ENCODE data around the gene PRDM16. TPM values are rescaled to one million over a fixed set of nuclear protein-coding genes. Genes with fewer than 3 reads are reported as not detected.

PRDM16 gene
- polyA plus RNA-seq, 1 donor from 2014 or later: not detected

DNA sequence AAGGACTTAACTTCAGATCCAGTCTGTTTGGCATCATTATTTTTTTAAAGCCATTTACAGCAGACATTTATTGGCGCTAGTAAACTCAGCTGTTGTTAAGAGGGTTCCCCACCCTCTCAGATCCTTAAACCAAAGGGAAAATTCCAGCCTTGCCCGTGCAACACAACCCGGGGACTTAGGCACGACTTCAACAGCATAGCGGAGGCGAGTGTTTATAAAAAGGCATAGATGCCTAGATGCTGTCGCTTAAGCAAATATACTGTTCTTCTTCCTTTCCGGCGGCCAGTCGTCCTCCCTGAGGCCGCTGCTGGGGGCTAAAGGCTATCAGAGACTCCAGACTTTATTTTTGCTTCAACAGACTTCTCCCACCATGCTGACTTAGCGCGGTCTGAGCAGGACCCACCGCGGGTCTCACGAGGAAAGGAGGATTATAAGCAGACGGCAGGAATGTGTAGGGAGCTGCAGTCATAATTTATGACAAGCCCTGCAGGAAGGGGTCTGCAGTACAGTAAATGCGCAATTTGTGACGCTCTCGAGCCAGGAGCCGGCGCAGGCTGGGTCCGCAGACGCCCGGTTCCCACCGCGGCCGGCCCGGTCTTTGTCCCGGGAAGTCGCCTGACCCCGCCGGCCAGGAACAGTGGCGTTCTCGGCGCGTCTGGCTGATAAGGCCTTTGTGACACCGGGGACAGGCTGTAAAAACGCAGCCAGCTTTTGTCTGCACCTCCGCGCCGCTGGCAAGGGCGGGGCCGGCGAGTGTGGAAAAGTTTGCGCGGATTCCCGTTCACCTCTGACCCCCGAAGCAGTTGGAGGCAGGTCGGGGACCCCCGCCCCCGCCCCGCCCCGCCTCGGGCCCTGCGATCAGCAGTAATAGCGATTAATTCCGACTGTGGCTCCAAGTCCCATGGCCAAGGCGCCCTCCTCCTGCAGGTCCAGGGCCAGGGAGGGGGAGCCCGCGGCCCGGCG, 324.3 kb downstream of the PRDM16 start:
- Mint-ChIP-seq H3K36me3 (no peaks in the 10 kb centered on the region), H3K9me3 (no peaks in the 10 kb centered on the region), H3K27ac (no peak overlapping the region), H3K27me3 (peaks cover 19% of the 10 kb centered on the region), H3K4me1 (peaks cover 0 to 2% (median 0%) of the 10 kb centered on the region in 3 donors), H3K4me3 (peak overlapping the region in 1 of 4 donors; percentile 66)

DNA sequence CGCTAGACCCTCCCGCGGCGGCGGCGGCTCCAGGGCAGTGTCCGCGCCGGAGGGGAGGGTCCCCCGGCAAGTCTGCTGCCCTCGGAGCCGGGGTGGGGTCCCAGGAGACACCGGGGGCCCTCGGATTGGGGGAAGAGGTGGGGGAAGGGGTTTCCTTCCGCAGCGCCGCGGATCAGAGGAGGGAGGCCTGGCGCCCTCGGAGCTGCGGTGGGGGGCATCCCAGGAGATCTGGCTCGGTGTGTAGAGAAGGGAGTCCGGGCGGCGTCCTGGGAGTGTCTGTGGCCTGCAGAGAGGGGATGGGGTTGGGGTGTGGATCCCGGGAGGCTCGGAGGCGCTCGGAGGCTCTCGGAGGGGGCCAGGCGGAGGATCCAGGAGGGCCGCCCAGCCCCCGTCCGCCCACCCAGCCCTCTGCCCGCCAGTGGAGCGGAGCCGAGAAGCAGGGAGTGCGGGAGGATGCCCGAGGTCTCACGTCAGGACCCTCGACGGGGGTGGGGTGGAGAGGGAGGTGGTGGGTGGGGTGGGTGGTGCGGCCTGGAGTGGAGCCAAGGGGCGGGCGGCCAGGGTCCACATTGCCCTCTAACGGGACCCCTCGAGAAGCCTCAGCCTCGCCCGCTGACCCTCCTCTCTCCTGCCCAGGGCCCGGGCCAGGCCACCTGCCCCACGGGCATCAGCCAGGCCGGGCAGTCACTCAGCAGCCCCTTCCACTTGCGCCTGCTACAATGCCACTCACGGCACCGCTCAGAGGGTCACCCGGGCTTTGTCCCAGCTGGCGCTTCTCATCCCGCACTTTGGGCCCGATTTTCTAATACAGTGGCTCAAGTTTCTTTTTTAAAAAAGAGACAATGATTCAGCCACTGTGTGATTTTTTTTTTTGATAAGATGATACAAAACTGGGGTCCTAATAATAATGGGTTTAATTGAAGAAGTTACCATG, 325.3 kb downstream of the PRDM16 start:
- peaks cover 0 to 2% (median 0%) of the 10 kb centered on the region in 3 donors for H3K4me1 Mint-ChIP-seq
- no peaks in the 10 kb centered on the region for H3K36me3 Mint-ChIP-seq
- no peak overlapping the region for H3K27ac Mint-ChIP-seq
- H3K4me3 Mint-ChIP-seq: no peak overlapping the region
- H3K9me3 Mint-ChIP-seq: no peaks in the 10 kb centered on the region
- peaks cover 19% of the 10 kb centered on the region for H3K27me3 Mint-ChIP-seq

DNA sequence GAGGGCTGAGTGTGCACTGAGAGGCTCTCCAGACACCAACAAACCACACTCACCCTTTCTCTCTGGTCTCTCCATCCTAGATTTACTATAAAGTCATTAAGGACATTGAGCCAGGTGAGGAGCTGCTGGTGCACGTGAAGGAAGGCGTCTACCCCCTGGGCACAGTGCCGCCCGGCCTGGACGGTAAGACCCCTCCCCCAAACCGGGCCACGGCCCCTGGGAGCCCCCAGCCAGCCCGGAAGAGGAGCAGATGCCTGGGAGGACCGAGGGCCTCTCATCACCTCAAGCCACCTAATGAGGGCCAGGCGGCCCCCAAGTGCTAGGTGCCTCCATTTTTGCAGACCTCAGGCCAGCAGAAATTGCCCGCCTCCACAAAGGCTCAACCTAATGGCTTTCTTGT, 327.4 kb downstream of the PRDM16 start:
- no peak overlapping the region for H3K4me3 Mint-ChIP-seq
- H3K4me1 Mint-ChIP-seq: peaks cover 0 to 2% (median 0%) of the 10 kb centered on the region in 3 donors
- H3K36me3 Mint-ChIP-seq: no peaks in the 10 kb centered on the region
- no peak overlapping the region for H3K27ac Mint-ChIP-seq
- peaks cover 17% of the 10 kb centered on the region for H3K27me3 Mint-ChIP-seq
- no peaks in the 10 kb centered on the region for H3K9me3 Mint-ChIP-seq

DNA sequence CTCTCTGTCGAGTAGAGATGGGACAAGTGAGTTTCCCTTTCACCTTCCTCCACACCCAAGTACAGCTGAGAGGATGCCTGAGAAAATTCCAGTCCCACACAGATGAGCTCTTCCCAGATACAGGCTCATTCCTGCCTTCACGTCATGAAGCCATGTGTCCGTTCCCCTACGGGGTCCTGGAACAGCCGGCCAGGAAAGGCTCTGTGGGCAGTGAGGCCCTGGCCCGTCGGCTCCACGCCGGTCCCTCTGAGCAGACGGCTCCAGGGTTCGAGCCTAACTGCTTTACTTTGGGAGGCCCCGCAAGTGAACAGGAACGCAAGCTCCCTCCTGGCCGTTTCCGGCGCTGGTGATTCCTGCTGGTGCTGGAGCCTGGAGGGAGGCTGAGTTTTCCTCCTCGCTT, 328.3 kb downstream of the PRDM16 start:
- Mint-ChIP-seq H3K9me3 (no peaks in the 10 kb centered on the region), H3K27me3 (peaks cover 16% of the 10 kb centered on the region), H3K27ac (no peak overlapping the region), H3K36me3 (no peaks in the 10 kb centered on the region), H3K4me3 (no peak overlapping the region), H3K4me1 (peaks cover 0 to 2% (median 0%) of the 10 kb centered on the region in 3 donors)

DNA sequence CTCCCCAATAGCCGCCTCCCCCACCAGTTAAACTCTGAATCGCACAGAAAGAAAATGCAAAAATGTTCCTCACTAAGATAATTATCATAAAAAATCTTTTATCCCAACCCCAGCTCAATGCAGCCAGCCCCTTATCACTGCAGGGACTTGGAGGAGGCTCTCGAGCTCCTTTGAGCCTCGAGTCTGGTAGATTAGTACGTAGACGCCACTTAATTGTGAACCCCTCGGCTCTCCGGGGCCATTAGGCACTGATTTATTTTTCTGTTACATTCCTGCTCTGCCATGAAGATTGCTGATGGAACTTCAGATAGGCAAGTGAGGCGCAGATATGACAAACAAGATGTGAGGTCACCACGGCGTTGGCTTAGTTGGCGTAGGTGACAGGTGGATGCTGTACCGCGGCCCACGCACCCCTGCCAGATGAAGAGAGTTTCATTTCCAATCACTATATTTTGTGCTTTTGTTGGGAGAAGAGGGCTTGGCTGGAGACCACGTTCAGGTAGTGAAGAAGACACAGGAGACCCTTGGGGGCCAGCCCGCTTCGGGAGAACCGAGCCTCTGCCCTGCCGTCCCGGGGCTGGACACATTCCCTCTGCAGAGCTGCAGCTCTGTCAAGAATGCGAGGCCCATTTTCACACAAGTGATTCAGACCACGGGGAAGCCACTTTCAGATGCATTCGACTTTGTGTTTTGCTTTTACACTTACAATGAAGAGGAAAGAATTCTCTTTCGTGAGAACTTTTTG, 329.6 kb downstream of the PRDM16 start:
- Mint-ChIP-seq H3K9me3 (no peaks in the 10 kb centered on the region), H3K27me3 (peaks cover 5% of the 10 kb centered on the region), H3K4me1 (peaks cover 0 to 2% (median 0%) of the 10 kb centered on the region in 3 donors), H3K4me3 (no peak overlapping the region), H3K27ac (no peak overlapping the region), H3K36me3 (no peaks in the 10 kb centered on the region)

DNA sequence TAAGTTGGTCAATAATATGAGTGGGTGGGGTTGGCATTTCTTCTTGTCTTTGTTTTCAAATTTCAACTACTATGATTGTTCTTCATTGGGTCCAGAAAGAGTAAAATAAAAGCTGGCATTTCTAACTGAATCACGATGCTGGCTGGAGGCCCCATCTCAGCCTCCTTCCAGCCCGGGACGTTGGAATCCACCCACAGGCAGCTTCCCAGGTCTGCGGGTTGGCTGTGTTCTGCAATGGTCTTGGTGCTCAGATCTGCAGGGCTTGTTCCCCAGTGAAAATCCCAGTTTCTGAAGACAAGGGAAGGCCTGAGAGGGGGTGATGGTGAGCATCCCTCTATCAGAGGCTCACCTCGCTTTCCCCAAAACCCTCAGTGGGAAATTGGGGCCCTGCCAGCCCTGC, 330.7 kb downstream of the PRDM16 start:
- H3K36me3 Mint-ChIP-seq: no peaks in the 10 kb centered on the region
- H3K27me3 Mint-ChIP-seq: peaks cover 3% of the 10 kb centered on the region
- H3K4me1 Mint-ChIP-seq: peaks cover 0 to 1% (median 0%) of the 10 kb centered on the region in 3 donors
- no peak overlapping the region for H3K27ac Mint-ChIP-seq
- no peak overlapping the region for H3K4me3 Mint-ChIP-seq
- H3K9me3 Mint-ChIP-seq: no peaks in the 10 kb centered on the region

DNA sequence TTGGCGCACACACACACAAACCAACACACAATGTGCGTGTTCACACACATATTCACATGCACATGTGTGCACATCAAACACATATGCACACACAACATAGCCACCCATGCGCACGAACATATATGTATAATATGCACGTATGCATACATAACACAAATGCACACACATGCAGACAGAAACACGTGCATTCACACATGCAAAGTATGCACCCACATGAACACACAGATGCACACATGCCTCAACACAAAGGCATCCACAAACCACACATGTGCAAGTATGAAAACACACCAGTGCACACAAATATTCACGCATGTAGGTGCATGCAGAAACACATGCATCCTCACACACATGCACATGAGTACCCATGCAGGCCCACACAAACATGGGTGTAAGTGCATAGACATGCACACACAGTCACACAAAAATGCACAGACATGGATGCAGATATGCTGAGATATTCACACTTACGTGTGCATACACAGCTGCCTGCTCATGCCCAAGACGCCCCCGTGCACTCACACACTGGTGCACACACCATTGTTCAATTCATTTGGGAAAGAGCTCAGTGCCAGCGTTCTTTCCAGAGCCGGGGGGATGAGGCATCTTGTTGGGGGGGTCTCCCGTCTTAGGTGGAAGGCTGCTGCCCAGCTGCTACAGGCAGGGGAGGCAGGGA, 332.7 kb downstream of the PRDM16 start:
- Mint-ChIP-seq H3K4me3 (no peak overlapping the region), H3K36me3 (no peaks in the 10 kb centered on the region)

DNA sequence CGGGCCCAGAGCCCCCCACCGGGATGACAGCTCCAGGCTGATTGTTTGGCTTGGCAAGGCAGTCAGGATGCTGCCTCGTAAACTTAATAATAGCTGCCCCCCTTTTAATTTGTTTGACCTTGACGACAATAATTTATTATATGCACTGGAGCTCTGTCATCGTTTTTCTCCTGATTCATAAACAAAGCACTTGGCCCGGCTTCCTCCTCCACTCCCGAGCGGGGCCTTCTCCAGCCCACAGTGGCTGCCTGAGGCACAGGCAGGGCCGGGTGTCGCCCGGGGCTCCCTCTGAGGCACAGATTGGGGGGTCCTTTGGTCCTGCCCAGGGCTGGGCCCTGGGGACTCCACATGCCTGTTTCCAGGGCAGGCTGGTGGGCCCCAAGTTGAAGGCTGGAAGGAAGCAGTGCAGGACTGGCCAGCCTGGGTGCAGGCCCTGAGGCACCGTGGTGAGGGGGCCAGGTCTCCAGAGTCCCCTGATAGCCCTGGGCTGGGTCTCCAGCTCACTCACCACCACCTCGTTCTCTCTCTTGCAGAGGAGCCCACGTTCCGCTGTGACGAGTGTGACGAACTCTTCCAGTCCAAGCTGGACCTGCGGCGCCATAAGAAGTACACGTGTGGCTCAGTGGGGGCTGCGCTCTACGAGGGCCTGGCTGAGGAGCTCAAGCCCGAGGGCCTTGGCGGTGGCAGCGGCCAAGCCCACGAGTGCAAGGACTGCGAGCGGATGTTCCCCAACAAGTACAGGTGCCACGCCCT, 333.4 kb downstream of the PRDM16 start:
- no peaks in the 10 kb centered on the region for H3K27me3 Mint-ChIP-seq
- no peaks in the 10 kb centered on the region for H3K9me3 Mint-ChIP-seq
- H3K4me3 Mint-ChIP-seq: no peak overlapping the region

More for the DNA sequence above, 332.7 kb downstream of the PRDM16 start:
- Mint-ChIP-seq H3K9me3 (no peaks in the 10 kb centered on the region), H3K27ac (no peak overlapping the region), H3K27me3 (no peaks in the 10 kb centered on the region), H3K4me1 (no peaks in the 10 kb centered on the region)

DNA sequence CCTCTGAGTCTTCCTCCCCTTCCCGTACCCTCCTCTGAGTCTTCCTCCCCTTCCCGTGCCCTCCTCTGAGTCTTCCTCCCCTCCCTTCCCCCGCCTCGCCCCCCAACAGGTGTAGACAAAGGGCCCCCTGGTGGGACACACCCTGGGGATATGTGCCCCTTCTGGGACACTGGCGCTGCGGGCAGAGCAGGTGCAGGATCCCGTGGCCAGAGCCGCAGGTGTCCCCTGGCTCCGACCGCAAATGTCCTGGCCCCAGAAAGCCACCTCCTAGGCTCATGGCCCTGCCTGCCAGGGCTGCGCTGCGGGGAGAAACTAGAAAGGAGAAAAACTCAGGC, 334.0 kb downstream of the PRDM16 start:
- no peaks in the 10 kb centered on the region for H3K36me3 Mint-ChIP-seq
- no peaks in the 10 kb centered on the region for H3K9me3 Mint-ChIP-seq
- no peaks in the 10 kb centered on the region for H3K4me1 Mint-ChIP-seq
- H3K4me3 Mint-ChIP-seq: no peak overlapping the region
- no peak overlapping the region for H3K27ac Mint-ChIP-seq
- no peaks in the 10 kb centered on the region for H3K27me3 Mint-ChIP-seq

More for the DNA sequence above, 333.4 kb downstream of the PRDM16 start:
- H3K27ac Mint-ChIP-seq: no peak overlapping the region
- H3K36me3 Mint-ChIP-seq: no peaks in the 10 kb centered on the region
- H3K4me1 Mint-ChIP-seq: no peaks in the 10 kb centered on the region

DNA sequence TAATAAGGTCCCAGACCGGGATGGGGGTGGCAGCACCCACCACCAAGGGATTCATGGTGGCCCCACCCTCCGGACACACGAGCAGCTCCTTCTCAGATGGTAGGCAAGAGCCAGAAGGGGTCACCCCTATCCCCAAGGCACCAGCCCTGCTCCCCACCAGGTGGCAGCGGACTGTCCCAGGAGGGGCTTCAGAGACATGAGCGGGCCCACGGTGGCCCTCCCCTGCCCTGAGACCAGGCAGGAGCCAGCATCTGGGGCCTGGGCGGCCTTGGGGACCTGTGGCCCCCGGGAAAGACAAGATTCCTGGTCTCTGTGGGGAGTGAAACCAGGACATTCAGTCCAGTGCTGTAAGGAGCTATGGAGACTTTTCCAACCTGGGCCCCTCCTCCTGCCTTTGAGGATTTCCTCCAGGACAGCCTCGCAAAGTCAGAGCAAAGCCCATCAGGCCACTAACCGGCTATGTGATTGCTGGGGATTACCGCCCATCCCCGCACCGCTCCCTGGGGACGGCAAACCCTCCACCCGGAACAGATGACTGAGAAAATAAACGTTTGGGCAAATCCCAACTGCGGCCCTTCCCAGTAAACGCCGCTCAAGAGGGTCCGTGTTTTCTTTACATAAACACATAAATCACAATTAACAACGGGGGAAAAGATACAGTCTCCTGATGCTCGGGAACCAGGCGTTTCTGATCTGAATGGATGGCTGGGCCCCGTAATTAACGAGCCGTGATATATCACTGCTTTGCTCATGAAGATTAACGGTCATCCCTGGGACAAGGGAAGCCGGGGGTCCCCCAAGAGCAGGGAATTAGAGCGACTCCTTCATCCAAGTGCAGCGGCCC, 334.6 kb downstream of the PRDM16 start:
- Mint-ChIP-seq H3K4me1 (no peaks in the 10 kb centered on the region), H3K36me3 (no peaks in the 10 kb centered on the region), H3K4me3 (no peak overlapping the region), H3K9me3 (no peaks in the 10 kb centered on the region), H3K27me3 (no peaks in the 10 kb centered on the region), H3K27ac (no peak overlapping the region)

DNA sequence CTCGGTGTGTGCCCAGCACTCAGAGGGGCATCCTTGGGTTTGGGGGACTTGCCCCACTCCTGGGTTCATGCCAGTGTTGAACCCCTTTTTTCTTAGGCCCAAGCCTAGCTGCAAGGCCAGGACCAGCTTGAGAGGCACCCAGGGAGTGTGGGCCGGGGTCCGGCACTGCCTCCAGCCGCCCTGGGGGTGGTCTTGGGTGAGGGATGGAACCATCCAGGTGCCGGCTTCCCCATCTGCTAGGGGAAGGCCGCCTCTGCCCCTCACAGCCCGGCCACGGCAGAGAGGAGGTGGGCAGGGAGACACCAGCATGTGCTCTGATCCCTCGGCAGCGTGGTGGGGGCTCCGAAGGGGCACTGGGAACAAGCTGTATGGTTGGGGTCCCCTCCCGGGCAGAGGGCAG, 335.3 kb downstream of the PRDM16 start:
- no peaks in the 10 kb centered on the region for H3K36me3 Mint-ChIP-seq
- no peak overlapping the region for H3K27ac Mint-ChIP-seq
- H3K27me3 Mint-ChIP-seq: no peaks in the 10 kb centered on the region
- no peak overlapping the region for H3K4me3 Mint-ChIP-seq
- no peaks in the 10 kb centered on the region for H3K9me3 Mint-ChIP-seq
- H3K4me1 Mint-ChIP-seq: no peaks in the 10 kb centered on the region

DNA sequence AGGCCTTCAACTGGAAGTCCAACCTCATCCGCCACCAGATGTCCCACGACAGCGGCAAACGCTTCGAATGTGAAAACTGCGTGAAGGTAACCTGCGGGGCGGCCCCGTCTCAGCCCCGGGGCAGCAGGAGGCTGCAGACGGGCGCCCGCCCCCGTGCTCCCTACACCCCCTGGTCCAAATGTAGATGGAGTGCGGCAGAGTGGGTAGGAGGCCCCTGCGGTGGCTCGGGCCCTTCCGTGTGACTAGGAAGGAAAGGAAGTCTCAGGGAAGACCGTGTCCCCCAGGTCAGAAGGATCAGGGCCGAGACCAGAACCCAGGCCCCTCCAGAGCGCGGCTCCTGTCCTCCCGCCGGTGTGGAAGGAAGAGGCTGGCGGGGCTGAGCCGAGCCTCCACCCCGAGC, 335.8 kb downstream of the PRDM16 start:
- H3K4me1 Mint-ChIP-seq: no peaks in the 10 kb centered on the region
- no peaks in the 10 kb centered on the region for H3K9me3 Mint-ChIP-seq
- no peaks in the 10 kb centered on the region for H3K27me3 Mint-ChIP-seq
- H3K4me3 Mint-ChIP-seq: no peak overlapping the region
- no peak overlapping the region for H3K27ac Mint-ChIP-seq
- H3K36me3 Mint-ChIP-seq: no peaks in the 10 kb centered on the region

DNA sequence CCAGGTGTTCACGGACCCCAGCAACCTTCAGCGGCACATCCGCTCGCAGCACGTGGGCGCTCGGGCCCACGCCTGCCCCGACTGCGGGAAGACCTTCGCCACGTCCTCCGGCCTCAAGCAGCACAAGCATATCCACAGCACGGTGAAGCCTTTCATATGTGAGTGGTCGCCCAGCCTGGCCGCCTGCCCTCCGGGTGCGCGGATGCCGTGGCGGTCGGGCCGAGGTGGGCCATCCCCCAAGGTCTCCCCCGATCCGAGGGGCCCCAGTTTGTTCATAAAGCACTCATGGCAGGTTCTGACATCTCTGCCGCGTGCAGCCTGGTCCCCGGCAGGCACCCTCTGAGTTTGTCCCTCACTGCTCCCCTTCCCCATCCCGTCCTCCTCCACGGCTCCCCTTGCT, 336.5 kb downstream of the PRDM16 start:
- Mint-ChIP-seq H3K27ac (no peak overlapping the region), H3K4me3 (no peak overlapping the region), H3K36me3 (no peaks in the 10 kb centered on the region), H3K9me3 (no peaks in the 10 kb centered on the region), H3K27me3 (no peaks in the 10 kb centered on the region), H3K4me1 (no peaks in the 10 kb centered on the region)

Measured in IgD-negative memory B cell (primary cell).